Activated CD4-positive, alpha-beta T cell treated with anti-CD3 and anti-CD28 coated beads for 36 hours (primary cell): ENCODE measurements around the gene B3GNT7. TPM values are rescaled to one million over a fixed set of nuclear protein-coding genes. Genes with fewer than 3 reads are reported as not detected.

Experiments used
- ATAC-seq: fragments of 200-7000 bp; cut with Tn5 transposase; one replicate; pipeline ENCODE4 v1.10.0; 2021; ENCODE audit warnings: mild to moderate bottlenecking, moderate library complexity
- CTCF ChIA-PET: fragments of 350-600 bp; sonication (Branson Sonifier 250); formaldehyde crosslinking; loops from one replicate; lab custom pipeline; 2021; ENCODE audit warnings: antibody characterized with exemption; lab: Charles Lee
- POLR2A ChIA-PET: fragments of 350-600 bp; sonication (Branson Sonifier 250); formaldehyde crosslinking; loops from one replicate; lab custom pipeline; 2021; ENCODE audit warnings: antibody characterized with exemption, inconsistent platforms; lab: Charles Lee
- DNase-seq: peaks from one replicate; pipeline ENCODE4 v3.0.0-alpha.2; 2020
- H3K27ac Mint-ChIP-seq: one replicate; pipeline ENCODE4 v1.8.0; 2021; ENCODE audit warnings: mixed read lengths
- H3K27me3 Mint-ChIP-seq: one replicate; pipeline ENCODE4 v1.8.0; 2021; ENCODE audit warnings: mixed read lengths
- H3K36me3 Mint-ChIP-seq: one replicate; pipeline ENCODE4 v1.8.0; 2021; ENCODE audit warnings: low read depth, mixed read lengths
- H3K4me1 Mint-ChIP-seq: one replicate; pipeline ENCODE4 v1.8.0; 2021; ENCODE audit warnings: mixed read lengths
- H3K4me3 Mint-ChIP-seq: one replicate; pipeline ENCODE4 v1.8.0; 2021; ENCODE audit warnings: mild to moderate bottlenecking, moderate library complexity, mixed read lengths
- H3K9me3 Mint-ChIP-seq: one replicate; pipeline ENCODE4 v1.8.0; 2021; ENCODE audit warnings: low read depth, mixed read lengths
- intact Hi-C, 2 experiments: fragments of 100-400 bp; cut with DNase I in 1 of 2; cut with micrococcal nuclease in 1 of 2; formaldehyde crosslinking; loops; one replicate each; pipeline versions ENCODE4 v1.14.2 to v1.15.1; 2022 to 2024; cut with DNase I, micrococcal nuclease
- total RNA-seq, 2 experiments: library from RNA; stranded (reverse); gene quantifications; one replicate each; pipeline ENCODE4 v1.2.3, GENCODE V29; 2021

B3GNT7 gene
- total RNA-seq, 2 experiments from 2014 or later: not detected

GRCh38 chr2:231388725-231389346, 6.7 kb upstream of the B3GNT7 start:
- no peak overlapping the region for H3K27ac Mint-ChIP-seq
- H3K27me3 Mint-ChIP-seq: peaks cover 12% of the 10 kb centered on the region
- intact Hi-C loops: no loop called here
- no peaks in the 10 kb centered on the region for H3K36me3 Mint-ChIP-seq
- peaks cover 7% of the 10 kb centered on the region for H3K4me1 Mint-ChIP-seq
- DNase-seq (no peak), ATAC-seq (no peak)
- ChIA-PET POLR2A (no interaction called here), CTCF (interaction anchor here (1.0 kb wide), 1 partner anchor 18 kb away, joined by 3 read pairs; no protein-coding TSS in a partner anchor)
- H3K4me3 Mint-ChIP-seq: no peak overlapping the region
- peaks cover 4% of the 10 kb centered on the region for H3K9me3 Mint-ChIP-seq

GRCh38 chr2:231390667-231391066, 4.8 kb upstream of the B3GNT7 start:
- ChIA-PET CTCF (interaction anchor here (0.6 kb wide), 1 partner anchor 373 kb away, joined by 3 read pairs; no protein-coding TSS in a partner anchor), POLR2A (no interaction called here)
- no peak overlapping the region for H3K4me3 Mint-ChIP-seq
- intact Hi-C loops: no loop called here
- H3K27me3 Mint-ChIP-seq: peaks cover 20% of the 10 kb centered on the region
- H3K4me1 Mint-ChIP-seq: peaks cover 9% of the 10 kb centered on the region
- no peak for ATAC-seq
- no peaks in the 10 kb centered on the region for H3K36me3 Mint-ChIP-seq
- H3K9me3 Mint-ChIP-seq: peaks cover 4% of the 10 kb centered on the region
- H3K27ac Mint-ChIP-seq: no peak overlapping the region
- DNase-seq: no peak

GRCh38 chr2:231391981-231392380, 3.5 kb upstream of the B3GNT7 start:
- H3K27me3 Mint-ChIP-seq: peaks cover 26% of the 10 kb centered on the region
- no peak overlapping the region for H3K27ac Mint-ChIP-seq
- H3K4me3 Mint-ChIP-seq: no peak overlapping the region
- H3K4me1 Mint-ChIP-seq: peaks cover 16% of the 10 kb centered on the region
- no peaks in the 10 kb centered on the region for H3K9me3 Mint-ChIP-seq
- intact Hi-C loops: no loop called here
- ChIA-PET CTCF (interaction anchor here (1.1 kb wide), 1 partner anchor 59 kb away, joined by 5 read pairs; no protein-coding TSS in a partner anchor), POLR2A (no interaction called here)
- DNase-seq: no peak
- no peak for ATAC-seq
- H3K36me3 Mint-ChIP-seq: no peaks in the 10 kb centered on the region

GRCh38 chr2:231392431-231393148, 2.9 kb upstream of the B3GNT7 start:
- no peak for ATAC-seq
- H3K4me1 Mint-ChIP-seq: peaks cover 18% of the 10 kb centered on the region
- intact Hi-C loops: no loop called here
- no peak for DNase-seq
- no peak overlapping the region for H3K4me3 Mint-ChIP-seq
- ChIA-PET CTCF (interaction anchor here (0.8 to 1.1 kb wide), 3 partner anchors 28 to 169 kb away, joined by 3 to 5 read pairs (median 4); no protein-coding TSS in a partner anchor), POLR2A (no interaction called here)
- no peak overlapping the region for H3K27ac Mint-ChIP-seq
- peaks cover 28% of the 10 kb centered on the region for H3K27me3 Mint-ChIP-seq
- no peaks in the 10 kb centered on the region for H3K36me3 Mint-ChIP-seq
- no peaks in the 10 kb centered on the region for H3K9me3 Mint-ChIP-seq

GRCh38 chr2:231393149-231394131, 2.1 kb upstream of the B3GNT7 start:
- Mint-ChIP-seq H3K36me3 (no peaks in the 10 kb centered on the region), H3K9me3 (no peaks in the 10 kb centered on the region), H3K4me1 (peaks cover 18% of the 10 kb centered on the region), H3K27ac (peak overlapping the region; percentile 62), H3K4me3 (no peak overlapping the region), H3K27me3 (peaks cover 28% of the 10 kb centered on the region)
- intact Hi-C loops: no loop called here
- POLR2A ChIA-PET: no interaction called here
- DNase-seq: peak; percentile 48
- CTCF ChIA-PET: interaction anchor here (0.6 to 2.2 kb wide), 6 partner anchors 18 to 713 kb away, joined by 3 to 5 read pairs (median 4); no protein-coding TSS in a partner anchor
- ATAC-seq: peak; percentile 63

GRCh38 chr2:231394211-231395141, 1.0 kb upstream of the B3GNT7 start:
- no peak for ATAC-seq
- Mint-ChIP-seq H3K27ac (no peak overlapping the region), H3K4me3 (no peak overlapping the region), H3K36me3 (no peaks in the 10 kb centered on the region), H3K27me3 (peaks cover 28% of the 10 kb centered on the region), H3K9me3 (no peaks in the 10 kb centered on the region), H3K4me1 (peaks cover 18% of the 10 kb centered on the region)
- DNase-seq: no peak
- ChIA-PET POLR2A (no interaction called here), CTCF (interaction anchor here (0.9 to 2.2 kb wide), 4 partner anchors 11 to 19 kb away, joined by 3 to 5 read pairs (median 4); no protein-coding TSS in a partner anchor)
- intact Hi-C loops: no loop called here

GRCh38 chr2:231396058-231396821, 730 bp downstream of the B3GNT7 start:
- no peak overlapping the region for H3K4me3 Mint-ChIP-seq
- intact Hi-C loops: no loop called here
- ATAC-seq: no peak
- no peaks in the 10 kb centered on the region for H3K36me3 Mint-ChIP-seq
- peaks cover 28% of the 10 kb centered on the region for H3K27me3 Mint-ChIP-seq
- ChIA-PET POLR2A (no interaction called here), CTCF (interaction anchor here (0.8 to 2.2 kb wide), 5 partner anchors 12 to 56 kb away, joined by 3 to 5 read pairs (median 4); no protein-coding TSS in a partner anchor)
- H3K27ac Mint-ChIP-seq: no peak overlapping the region
- no peak for DNase-seq
- no peaks in the 10 kb centered on the region for H3K9me3 Mint-ChIP-seq
- H3K4me1 Mint-ChIP-seq: peaks cover 18% of the 10 kb centered on the region

- peaks cover 18% of the 10 kb centered on the region for H3K4me1 Mint-ChIP-seq
- no peaks in the 10 kb centered on the region for H3K36me3 Mint-ChIP-seq
- POLR2A ChIA-PET: no interaction called here
- DNase-seq (peak; percentile 47), ATAC-seq (peak; percentile 75)
- no peak overlapping the region for H3K4me3 Mint-ChIP-seq
- peaks cover 24% of the 10 kb centered on the region for H3K27me3 Mint-ChIP-seq
- CTCF ChIA-PET: interaction anchor here (0.6 to 1.5 kb wide), 6 partner anchors 11 to 1702 kb away, joined by 3 to 6 read pairs (median 4); no protein-coding TSS in a partner anchor
- intact Hi-C loops: no loop called here
- H3K27ac Mint-ChIP-seq: no peak overlapping the region
- no peaks in the 10 kb centered on the region for H3K9me3 Mint-ChIP-seq
Measured at GRCh38 chr2:231397011-231397927, 1.8 kb downstream of the B3GNT7 start.

- no peak overlapping the region for H3K4me3 Mint-ChIP-seq
- no peaks in the 10 kb centered on the region for H3K36me3 Mint-ChIP-seq
- no peak for DNase-seq
- no peaks in the 10 kb centered on the region for H3K9me3 Mint-ChIP-seq
- no peak overlapping the region for H3K27ac Mint-ChIP-seq
- ATAC-seq: no peak
- ChIA-PET POLR2A (no interaction called here), CTCF (interaction anchor here (1.2 kb wide), 1 partner anchor 12 kb away, joined by 4 read pairs; no protein-coding TSS in a partner anchor)
- peaks cover 23% of the 10 kb centered on the region for H3K27me3 Mint-ChIP-seq
- peaks cover 18% of the 10 kb centered on the region for H3K4me1 Mint-ChIP-seq
- intact Hi-C loops: no loop called here
Measured at GRCh38 chr2:231397928-231398294, 2.4 kb downstream of the B3GNT7 start.
